NOMO-1 (cell line): ENCODE measurements around the gene EEF2KMT.
"Not testable (repeated sequence)": the region's sequence is repeated elsewhere in the genome, so short reads cannot be mapped to it uniquely, and the experiment has no call there.

Source experiments
- DNase-seq, 2 experiments: peaks; one replicate each; lab custom pipeline; 2025; ENCODE audit not compliant: unreplicated experiment in 2 of 2; lab: John Stamatoyannopoulos, UW

Gene EEF2KMT

GRCh38 chr16:5097470-5098220, at the start of gene EEF2KMT:
Gene EEF2KMT (minus strand): TSS chr16:5097795. CDS start chr16:5097739, 56 bp downstream.
- DNase-seq, result peak; percentile 95 to 98

GRCh38 chr16:5144621-5144956, 47.0 kb upstream of the EEF2KMT start:
- DNase-seq, result not testable (repeated sequence)

- DNase-seq, result no peak
Observed at GRCh38 chr16:5143761-5144620, 46.4 kb upstream of the EEF2KMT start.

- DNase-seq, result not testable (repeated sequence)
Observed at GRCh38 chr16:5140151-5140550, 42.6 kb upstream of the EEF2KMT start.

GRCh38 chr16:5134739-5135452, 37.3 kb upstream of the EEF2KMT start:
- DNase-seq, result not testable (repeated sequence)

GRCh38 chr16:5132915-5133600, 35.5 kb upstream of the EEF2KMT start:
- not testable (repeated sequence) for DNase-seq

GRCh38 chr16:5131467-5132004, 33.9 kb upstream of the EEF2KMT start:
- DNase-seq, result not testable (repeated sequence)

GRCh38 chr16:5117300-5118087, 19.9 kb upstream of the EEF2KMT start:
- DNase-seq, result not testable (repeated sequence)

- DNase-seq, result not testable (repeated sequence)
Observed at GRCh38 chr16:5116780-5117295, 19.2 kb upstream of the EEF2KMT start.

GRCh38 chr16:5110933-5111332, 13.3 kb upstream of the EEF2KMT start:
- DNase-seq, result not testable (repeated sequence)

GRCh38 chr16:5108505-5109158, 11.0 kb upstream of the EEF2KMT start:
- no peak for DNase-seq

- not testable (repeated sequence) for DNase-seq
Observed at GRCh38 chr16:5105039-5105438, 7.4 kb upstream of the EEF2KMT start.

- DNase-seq, result not testable (repeated sequence)
Observed at GRCh38 chr16:5103296-5104032, 5.9 kb upstream of the EEF2KMT start.

GRCh38 chr16:5099174-5099573, 1.6 kb upstream of the EEF2KMT start:
- not testable (repeated sequence) for DNase-seq

GRCh38 chr16:5098221-5099159, 895 bp upstream of the EEF2KMT start:
- peak in 1 of 2 experiments; percentile 10 for DNase-seq

GRCh38 chr16:5097061-5097469, 530 bp downstream of the EEF2KMT start:
- DNase-seq, result peak in 1 of 2 experiments; percentile 12
